RPMI7951 (cell line): ENCODE measurements around the gene FMN2. TPM values are rescaled to one million over a fixed set of nuclear protein-coding genes. Genes with fewer than 3 reads are reported as not detected.
"Not testable (repeated sequence)": the region's sequence is repeated elsewhere in the genome, so short reads cannot be mapped to it uniquely, and the experiment has no call there.

Experiments
- DNase-seq: peaks from one replicate; pipeline ENCODE4 v3.0.0-alpha.2; 2012; ENCODE audit warnings: low read depth
- total RNA-seq: library from RNA; depleted of rRNA; stranded (reverse); fragments of >200 nt; shearing (Covaris generic); gene quantifications from 2 replicates; pipeline ENCODE4 v1.2.3, GENCODE V29; 2014

Gene FMN2
- total RNA-seq, 1 experiment from 2014 or later = 25.8 TPM

DNA sequence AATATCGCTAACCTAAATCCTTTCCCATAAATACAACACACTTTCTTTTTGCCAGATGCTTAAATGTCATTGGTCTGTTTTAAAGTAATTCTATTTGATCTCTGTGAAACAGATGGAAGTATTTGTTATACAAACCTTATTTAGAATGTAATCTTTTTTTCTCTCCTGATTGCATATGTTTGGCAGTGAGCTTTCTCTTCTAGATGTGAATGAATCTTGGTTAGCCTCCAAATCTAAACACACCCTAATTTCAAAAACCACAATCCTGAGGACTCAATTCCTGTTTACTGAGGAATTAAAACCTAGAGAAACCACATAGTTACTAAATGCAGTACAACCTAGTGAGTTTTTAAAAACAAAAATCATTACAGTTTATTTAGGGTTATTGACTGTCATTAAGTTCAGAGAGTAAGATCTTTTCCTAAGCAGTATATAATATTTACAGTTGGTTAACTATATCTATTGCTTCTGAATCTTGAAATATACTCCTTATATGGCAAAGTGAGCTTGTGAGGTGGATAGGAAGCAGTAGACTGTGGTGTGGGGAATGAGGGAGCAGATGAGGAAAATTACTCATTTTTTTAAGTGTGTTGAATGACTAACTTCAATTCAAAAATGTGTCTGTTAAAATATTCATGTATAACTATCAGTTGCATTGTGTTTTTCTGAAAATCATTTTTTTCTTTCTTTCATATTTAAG, 218.7 kb downstream of the FMN2 start:
- peak; percentile 84 for DNase-seq

DNA sequence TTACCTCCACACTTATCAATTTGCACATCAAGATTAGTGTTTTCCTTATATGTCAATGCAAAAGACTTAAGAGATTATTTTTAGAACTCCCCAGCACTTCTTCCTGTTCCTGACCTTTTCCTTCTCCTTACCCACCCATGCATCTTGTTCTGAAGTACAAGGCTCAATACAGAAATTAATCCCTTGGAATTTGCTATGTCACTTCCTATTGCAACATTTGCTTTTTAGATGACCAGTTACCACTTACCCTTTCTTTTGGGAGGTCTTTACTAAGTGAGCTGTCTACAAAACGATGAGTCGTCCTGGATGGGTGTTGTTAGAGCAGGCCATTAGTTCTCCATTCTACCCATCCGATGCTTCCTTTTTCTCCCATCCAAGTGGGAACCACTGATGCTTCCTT, 221.2 kb downstream of the FMN2 start:
- DNase-seq = peak; percentile 93

DNA sequence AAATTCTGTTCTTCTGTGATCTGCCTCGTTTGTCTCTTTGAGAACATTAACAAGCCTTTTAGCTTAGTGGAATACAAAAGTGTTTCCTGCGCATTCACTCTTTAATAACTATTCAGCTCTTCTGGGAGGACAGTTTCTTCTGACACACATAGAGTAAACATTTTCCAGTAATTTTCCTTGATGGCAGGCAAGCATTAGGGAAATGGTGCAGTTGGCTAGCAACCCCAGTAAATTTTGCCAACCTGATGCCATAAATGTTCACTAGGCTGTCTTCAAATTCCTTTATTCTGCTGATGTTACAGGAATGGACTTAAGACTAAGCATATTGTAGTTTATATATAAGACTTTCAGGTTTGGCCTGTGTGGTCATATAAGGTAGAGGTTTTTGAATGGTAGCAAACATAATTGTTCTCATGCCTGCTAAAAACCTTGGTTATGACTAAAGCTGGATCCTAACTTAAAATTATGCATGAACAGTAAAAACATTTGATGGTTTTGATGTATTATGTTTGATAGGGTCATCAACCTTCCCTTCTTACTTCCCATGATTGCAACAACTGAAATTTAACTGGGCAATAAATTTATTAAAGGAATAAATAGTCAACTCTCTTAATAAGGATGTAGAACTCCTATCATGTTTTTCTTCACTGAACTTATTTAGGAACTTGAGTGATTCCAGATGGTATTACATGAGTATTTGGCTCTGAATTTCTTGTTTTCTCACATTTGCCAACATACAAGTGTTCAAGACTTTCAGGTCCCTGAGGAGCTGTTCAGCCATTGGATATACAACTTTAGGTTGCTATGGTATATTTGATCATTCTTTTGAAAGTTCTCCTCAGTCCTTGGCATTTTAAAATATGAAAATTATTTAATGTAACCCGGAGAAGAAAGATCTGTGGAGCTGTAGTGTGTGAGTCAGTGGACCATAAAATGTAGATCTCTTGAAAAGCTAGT, 223.4 kb downstream of the FMN2 start:
- no peak for DNase-seq

DNA sequence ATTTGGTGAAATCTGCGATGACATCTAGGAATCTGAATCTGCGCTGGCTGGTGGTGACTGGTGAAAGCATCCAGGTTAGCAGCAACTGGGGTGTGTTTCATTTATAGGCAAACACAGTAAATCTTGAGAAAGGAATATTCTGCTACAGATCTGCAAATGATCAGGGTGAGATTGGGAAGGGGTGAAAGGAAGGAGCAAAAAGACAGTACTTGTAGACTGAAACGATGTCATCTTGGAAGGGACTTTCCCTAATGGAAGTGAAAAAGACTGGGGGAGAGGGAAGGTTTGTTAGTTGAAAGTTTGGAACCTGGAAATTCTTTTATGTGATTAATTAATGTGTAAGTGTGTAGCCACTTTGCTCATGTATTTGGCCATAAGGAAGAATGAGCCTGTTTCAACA, 228.3 kb downstream of the FMN2 start:
- DNase-seq = no peak

DNA sequence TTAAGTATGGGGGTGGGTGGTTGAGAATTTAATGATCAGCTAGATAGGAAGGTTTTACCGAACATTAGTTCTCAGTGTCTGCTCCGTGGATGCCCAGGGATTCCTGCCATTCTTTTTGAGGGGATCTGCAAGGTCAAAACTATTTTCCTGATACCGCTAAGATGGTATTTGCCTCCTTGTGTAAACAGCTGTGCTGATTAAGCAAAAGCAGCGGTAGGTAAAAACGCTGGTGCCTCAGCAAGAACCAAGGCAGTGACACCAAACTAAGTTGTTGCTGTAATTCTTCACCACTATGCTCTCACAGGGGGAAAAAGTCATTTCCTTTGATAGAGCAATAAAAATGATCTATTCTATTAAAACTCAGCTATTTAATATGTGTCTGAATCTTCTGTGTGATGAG, 229.0 kb downstream of the FMN2 start:
- DNase-seq = no peak

DNA sequence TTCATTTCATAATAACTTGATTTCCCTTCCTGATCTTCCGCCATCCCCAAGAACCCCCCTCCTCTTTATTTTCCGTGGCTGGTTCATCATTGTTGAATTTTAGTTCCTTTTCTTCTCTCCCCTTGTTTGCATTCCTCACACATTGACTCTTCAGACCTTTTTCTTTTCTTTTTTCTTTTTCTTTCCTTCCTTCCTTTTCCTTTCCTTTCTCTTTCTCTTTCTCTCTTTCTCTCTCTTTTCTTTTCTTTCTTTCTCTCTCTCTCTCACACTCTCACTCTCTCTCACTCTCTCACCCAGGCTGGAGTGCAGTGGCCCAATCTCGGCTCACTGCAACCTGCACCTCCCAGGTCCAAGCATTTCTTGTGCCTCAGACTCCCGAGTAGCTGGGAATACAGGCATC, 231.3 kb downstream of the FMN2 start:
- no peak for DNase-seq

DNA sequence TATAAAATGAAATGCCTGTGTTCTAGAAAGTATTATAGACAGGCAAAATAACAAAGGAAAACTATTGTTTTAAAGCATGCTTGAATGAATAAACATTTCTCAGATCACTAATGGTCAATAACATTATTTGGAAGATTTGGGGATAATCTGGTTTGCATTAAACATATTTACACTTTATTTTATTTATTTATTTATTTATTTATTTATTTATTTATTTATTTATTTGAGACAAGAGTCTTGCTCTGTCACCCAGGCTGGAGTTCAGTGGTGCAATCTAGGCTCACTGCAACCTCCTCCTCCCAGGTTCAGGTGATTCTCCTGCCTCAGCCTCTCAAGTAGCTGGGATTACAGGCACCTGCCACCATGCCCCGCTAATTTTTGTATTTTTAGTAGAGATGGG, 236.7 kb downstream of the FMN2 start:
- DNase-seq = not testable (repeated sequence)

DNA sequence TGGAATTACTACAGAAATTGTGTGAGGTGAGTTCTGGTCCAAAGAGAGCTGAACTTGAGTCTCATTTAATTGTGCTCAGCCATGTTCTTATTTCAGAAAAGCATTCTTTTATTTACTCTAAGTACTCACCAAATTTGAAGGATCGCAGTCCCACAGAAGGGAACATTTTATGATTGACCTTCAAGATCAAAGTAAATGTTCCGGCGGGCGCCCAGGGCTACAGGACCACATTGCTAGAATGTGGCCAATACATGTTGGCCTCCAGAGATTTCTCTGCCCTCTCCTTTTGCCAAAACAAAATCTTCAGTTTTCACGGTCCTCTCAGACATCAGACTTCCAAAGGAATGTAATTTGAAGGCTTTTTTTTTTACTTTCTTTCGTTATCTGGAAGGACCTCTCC, 237.8 kb downstream of the FMN2 start:
- DNase-seq = no peak

DNA sequence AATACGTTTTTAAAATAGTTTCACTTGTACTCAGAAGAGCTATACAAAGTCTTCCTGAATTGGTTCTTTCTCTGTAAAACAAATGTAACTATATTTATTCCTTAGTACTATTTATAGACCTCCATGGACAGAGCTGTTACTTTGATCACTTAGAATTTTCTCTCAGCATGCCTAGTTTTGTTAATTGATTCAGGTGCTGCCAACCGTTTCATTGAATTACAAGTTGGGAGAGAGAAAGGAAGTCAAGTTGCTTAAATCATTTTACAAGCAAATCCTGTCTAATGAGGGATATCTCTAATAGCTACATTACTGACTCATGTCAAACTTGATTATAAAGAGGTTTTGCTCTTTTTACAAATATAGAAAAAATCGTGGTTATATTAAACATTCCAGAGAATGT, 241.0 kb downstream of the FMN2 start:
- DNase-seq = no peak

DNA sequence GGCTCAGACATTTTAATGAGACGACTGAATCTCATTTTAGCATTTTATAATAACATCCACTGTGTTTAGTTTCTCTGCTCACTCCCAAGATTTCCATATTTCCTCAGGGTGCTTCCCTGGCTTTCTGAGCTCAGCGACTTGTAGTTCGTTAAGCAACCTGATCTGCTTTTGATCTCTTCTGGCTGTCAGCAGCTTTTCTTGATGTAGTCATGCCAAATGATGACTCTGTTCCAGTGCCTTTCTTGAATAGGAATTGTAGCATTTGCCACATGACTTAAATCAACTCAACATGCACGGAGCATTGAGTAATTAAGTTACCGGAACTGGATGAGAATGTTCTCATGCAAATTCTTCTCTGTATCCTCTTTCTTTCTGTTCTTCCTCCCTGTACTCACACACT, 246.1 kb downstream of the FMN2 start:
- peak; percentile 91 for DNase-seq

DNA sequence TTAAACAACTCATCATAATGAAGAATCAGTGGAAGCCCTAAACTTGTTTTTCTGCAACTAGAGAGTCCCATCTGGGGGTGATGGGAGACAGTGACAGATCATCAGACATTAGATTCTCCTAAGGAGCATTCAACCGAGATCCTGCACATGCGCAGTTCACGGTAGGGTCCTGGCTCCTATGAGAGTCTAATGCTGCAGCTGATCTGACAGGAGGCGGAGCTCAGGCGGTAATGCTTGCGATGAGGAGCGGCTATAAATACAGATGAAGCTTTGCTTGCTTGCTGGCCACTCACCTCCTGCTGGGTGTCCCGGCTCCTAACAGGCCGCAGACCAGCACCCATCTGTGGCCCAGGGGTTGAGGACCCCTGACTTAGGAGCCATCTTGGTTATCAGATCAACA, 247.2 kb downstream of the FMN2 start:
- peak; percentile 43 for DNase-seq

DNA sequence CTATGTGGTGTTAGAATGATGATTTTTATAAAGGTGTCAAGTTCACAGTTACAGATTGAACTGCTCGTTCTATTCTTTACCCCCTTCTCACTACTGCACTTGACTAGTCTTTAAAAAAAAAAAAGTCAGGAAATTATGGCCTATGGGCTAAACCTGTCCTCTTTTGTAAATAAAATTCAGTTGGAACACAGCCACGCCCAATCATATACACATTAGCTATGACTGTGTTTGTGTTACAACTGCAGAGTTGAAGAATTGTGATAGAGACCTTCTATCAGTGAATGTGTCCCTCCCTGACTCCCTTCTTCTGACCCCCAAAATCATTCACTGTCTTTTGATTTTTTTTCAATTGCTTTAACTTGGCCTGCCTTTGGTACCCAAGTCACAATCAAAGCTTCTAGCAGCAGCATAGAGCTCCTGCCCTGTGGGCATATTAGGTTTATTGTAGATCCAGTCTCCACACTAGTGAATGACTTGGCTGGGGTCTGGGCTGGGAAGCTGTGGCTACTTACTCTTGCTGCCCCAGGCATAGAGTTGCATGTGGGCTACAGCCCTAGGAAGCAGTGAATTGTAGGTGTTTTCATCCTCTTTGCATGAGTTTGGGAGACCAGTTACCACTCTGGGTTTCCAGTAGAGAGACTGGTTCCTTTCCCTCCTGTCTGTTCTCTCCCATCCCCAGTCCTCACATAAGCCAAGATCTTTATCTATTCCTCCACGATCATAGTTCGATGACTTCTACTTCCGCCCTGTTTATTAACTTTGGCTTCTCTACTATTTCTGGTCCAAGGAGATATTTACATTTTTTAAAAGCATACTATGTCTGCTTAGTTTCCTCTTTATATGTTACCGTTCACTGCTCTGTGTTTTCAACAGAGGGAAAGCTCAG, 249.9 kb downstream of the FMN2 start:
- DNase-seq = peak; percentile 41

DNA sequence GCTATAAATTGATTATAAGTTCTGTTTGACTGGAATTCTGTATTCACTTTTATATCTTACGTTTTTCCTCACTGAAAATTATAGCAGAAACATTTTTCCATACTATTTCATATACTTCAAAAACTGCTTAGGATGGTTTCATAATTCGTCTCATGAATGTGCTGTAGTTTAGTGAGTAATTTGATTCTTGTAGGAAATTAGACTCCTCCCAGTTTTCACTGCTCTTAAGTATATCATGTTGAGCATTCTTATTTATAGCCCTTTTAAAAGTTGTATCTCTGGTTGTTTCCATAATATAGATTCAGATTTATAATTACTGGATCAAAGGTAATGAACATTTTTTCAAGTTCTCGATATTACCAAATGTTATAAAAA, 250.6 kb downstream of the FMN2 start:
- DNase-seq = no peak

DNA sequence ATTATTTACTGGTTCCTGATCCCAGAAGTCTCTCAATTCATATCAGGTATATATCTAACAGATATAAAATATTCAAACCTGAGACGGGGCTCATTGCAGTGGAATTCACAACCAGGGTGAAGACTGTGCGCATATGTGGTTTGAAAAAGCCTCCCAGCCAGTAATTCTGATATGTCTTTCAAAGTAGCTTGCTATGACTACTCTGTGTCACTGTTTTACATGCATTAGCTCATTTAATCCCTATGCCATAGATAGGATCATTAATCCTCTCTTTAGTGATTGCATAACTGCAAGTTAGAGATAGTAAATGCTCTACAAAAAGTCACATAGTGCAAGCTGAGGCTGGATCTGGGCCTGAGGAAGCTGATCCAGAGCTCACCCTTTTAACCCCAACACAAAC, 251.4 kb downstream of the FMN2 start:
- no peak for DNase-seq

DNA sequence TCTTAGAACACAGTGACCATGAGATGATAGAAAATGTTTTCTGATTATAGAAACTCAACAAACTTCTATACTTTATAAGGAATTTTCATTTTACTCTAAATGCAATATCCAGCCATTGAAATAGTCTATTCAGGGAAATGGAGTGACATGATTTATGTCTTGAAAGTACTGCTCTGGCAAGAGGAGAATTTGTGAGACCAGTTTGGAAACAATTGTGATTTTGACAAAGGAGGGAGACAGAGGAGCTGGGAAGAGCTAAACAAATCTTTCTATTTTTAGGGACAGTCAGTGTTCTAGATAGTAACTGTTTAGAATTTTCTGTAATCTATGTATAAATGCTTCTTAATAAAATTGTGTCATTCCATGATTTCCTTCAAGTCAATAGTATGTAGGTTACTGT, 252.3 kb downstream of the FMN2 start:
- no peak for DNase-seq

DNA sequence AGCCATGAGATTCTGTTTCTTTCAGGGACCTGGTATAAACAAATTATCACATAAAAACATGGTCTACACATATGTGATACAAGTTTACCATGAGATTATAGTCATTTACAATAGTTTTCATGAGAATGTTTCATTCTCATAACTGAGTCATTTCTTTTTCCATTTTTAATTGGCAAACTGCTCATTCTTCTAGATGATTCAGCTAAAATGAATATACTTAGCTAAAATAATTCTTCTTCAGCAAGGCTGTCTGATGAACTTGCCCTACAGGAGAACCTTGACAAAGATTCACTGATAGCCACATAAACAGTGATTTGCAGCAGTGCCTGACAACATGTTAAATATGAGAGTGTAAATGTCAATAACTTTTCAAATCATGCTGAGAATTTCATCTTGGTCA, 253.2 kb downstream of the FMN2 start:
- no peak for DNase-seq

DNA sequence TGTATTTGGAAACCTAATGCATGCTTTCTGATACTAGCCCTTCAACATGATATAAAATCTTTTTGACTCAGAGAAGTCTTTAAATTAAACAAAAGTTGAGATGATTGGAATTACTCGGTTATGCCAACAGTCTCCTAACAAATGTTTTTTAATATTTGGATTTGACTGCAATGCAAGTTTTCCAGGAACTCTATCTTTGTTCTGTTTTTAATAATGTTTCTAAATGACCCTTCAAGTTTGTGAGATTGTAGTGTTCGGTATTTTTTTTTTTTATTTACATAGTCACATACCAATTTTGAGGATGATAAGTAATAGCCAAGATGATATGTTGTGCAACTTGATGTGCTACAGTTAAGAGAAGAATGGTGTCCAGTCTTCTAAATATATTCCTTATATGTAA, 258.0 kb downstream of the FMN2 start:
- no peak for DNase-seq

DNA sequence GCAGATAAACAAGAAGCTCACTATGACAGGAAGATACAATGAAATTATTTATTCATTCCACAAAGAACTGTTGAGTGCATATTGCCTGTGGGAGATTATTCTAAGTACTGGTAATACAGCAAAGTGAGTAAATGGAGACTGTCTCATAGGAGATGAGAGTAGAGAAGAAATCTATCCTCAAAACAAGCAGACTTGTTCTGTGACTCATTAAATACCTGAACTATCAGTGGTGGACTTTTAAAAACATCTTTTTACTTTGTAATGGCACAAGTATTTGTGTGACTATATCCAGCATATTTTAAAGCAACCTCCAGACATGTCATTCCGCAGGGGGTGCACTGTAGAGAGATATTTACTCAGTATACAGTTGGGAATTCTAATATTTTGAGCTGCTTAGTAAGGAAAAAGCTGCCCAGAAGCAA, 259.2 kb downstream of the FMN2 start:
- peak; percentile 41 for DNase-seq

DNA sequence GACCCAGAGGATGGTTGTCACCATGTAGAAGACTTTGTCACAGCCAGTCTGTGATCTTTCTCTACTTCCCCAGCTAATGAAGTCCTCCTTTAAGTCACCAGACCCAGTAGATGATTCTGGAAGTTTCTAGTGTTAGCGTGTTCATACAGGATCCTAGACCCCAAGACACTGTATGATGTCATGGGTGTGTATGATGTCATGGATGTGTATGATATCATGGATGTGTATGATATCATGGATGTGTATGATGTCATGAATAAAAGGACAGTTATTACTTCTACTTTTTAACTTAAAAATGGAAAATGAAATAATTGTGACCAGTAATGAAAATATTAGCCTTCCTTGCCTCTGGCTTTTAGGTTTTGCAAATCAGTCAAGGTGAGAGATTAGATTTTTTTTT, 260.0 kb downstream of the FMN2 start:
- no peak for DNase-seq

DNA sequence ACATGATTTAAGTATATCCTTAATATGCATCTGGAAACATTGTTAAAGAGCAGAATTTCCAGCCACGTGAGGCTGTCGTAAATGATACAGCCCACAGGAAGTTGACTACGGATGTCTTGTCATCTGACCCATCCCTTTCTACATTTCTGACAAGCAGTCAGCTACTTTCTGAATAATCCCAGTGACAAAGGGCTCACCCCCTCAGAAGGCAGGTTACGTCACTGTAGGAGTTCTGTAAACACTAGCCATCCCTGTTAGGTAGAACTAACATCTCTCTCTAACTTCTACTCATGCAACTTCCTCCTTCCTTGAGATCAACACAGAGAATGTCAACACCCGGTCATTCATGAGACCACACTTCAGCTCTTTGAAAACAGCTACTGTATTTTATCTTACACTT, 261.1 kb downstream of the FMN2 start:
- DNase-seq = peak; percentile 13

DNA sequence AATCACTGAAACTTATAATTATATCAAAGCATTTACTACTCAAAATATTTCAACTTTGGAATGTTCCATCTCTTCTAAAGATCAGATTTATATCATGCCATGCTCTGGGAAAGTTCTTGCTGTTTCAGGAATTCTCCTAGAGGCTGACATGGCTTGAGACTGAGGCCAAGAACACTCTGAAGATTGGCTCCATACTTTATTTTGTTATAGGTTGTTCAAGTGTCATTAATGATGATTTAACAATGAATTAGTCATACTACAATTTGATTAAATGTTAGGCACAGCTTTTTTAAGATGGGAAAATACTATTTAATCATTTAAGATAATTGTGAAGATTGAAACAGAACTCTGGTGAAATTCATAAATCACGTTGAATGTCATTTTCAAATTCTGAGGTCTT, 264.9 kb downstream of the FMN2 start:
- DNase-seq = no peak

DNA sequence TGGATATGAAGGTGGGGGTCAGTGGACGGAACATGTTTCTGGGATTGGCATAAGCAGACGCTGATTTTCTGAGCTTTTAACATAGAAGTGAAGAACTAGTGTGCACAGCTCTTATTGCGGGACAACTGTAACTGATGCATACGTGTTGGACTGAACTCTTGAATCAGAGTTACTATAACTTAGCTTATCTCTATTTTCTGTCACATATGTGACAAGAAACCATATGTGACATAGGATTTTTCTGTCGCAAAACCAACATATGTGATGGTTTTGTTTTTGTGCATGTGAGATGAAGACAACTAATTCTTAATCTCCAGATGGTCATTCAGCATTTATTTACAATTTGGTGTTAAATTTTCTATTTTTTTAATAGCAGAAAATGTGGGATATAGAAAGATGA, 270.4 kb downstream of the FMN2 start:
- no peak for DNase-seq
